GM10248 (cell line): ENCODE data around the gene UNC13C.

Experiments used
- CTCF ChIA-PET: fragments of 300-600 bp; sonication (Branson Sonifier 250); formaldehyde crosslinking; extraction: SDS; loops from one replicate; lab custom pipeline; 2021; ENCODE audit warnings: antibody characterized with exemption; lab: Yijun Ruan, JAX
- POLR2A ChIA-PET: fragments of 350-650 bp; sonication (Branson Sonifier 250); formaldehyde crosslinking; extraction: SDS; loops from one replicate; lab custom pipeline; 2020; ENCODE audit warnings: antibody characterized with exemption; lab: Yijun Ruan, JAX
- DNase-seq: peaks from one replicate; pipeline ENCODE4 v3.0.0; 2012; ENCODE audit errors: extremely low spot score
- CTCF ChIP-seq: IDR thresholded peaks from 2 replicates; pipeline ENCODE4 v1.5.1; 2012; ENCODE audit warnings: mild to moderate bottlenecking, low read depth; ENCODE audit errors: extremely low read depth, missing control alignments, control extremely low read depth

Gene UNC13C

GRCh38 chr15:54089776-54090175, 111.5 kb downstream of the UNC13C start:
- ChIA-PET POLR2A (no interaction called here), CTCF (no interaction called here)
- DNase-seq = no peak
- TF ChIP-seq CTCF = no peak

- TF ChIP-seq CTCF = no peak
- CTCF ChIA-PET = interaction anchor here (1.2 to 2.8 kb wide), 2 partner anchors 8 to 109 kb away, joined by 3 to 11 read pairs; no protein-coding TSS in a partner anchor
- DNase-seq = no peak
- POLR2A ChIA-PET = no interaction called here
Measured at GRCh38 chr15:54091651-54092050, 113.4 kb downstream of the UNC13C start.

- CTCF ChIA-PET = no interaction called here
Measured at GRCh38 chr15:54094661-54095060, 116.4 kb downstream of the UNC13C start.

GRCh38 chr15:54097019-54097418, 118.8 kb downstream of the UNC13C start:
- POLR2A ChIA-PET = no interaction called here

More at GRCh38 chr15:54094661-54095060, 116.4 kb downstream of the UNC13C start:
- POLR2A ChIA-PET = no interaction called here
- no peak for DNase-seq
- no peak for TF ChIP-seq CTCF

GRCh38 chr15:54099010-54099409, 120.8 kb downstream of the UNC13C start:
- DNase-seq = no peak
- TF ChIP-seq CTCF = no peak
- POLR2A ChIA-PET = no interaction called here
- CTCF ChIA-PET = interaction anchor here (0.9 kb wide), 1 partner anchor 16 kb away, joined by 3 read pairs; no protein-coding TSS in a partner anchor

More at GRCh38 chr15:54097019-54097418, 118.8 kb downstream of the UNC13C start:
- no peak for DNase-seq
- CTCF ChIA-PET = interaction anchor here (1.5 kb wide), 1 partner anchor 14 kb away, joined by 7 read pairs; no protein-coding TSS in a partner anchor
- TF ChIP-seq CTCF = no peak

- POLR2A ChIA-PET = no interaction called here
- DNase-seq = no peak
- CTCF ChIA-PET = interaction anchor here (1.5 kb wide), 1 partner anchor 19 kb away, joined by 4 read pairs; no protein-coding TSS in a partner anchor
- TF ChIP-seq CTCF = no peak
Measured at GRCh38 chr15:54101664-54102270, 123.5 kb downstream of the UNC13C start.
